Measurements from ENCODE around the gene ATG13.
A peak's percentile ranks its signal among the peaks of the same experiment; 100 is the strongest.

Gene ATG13

DNA sequence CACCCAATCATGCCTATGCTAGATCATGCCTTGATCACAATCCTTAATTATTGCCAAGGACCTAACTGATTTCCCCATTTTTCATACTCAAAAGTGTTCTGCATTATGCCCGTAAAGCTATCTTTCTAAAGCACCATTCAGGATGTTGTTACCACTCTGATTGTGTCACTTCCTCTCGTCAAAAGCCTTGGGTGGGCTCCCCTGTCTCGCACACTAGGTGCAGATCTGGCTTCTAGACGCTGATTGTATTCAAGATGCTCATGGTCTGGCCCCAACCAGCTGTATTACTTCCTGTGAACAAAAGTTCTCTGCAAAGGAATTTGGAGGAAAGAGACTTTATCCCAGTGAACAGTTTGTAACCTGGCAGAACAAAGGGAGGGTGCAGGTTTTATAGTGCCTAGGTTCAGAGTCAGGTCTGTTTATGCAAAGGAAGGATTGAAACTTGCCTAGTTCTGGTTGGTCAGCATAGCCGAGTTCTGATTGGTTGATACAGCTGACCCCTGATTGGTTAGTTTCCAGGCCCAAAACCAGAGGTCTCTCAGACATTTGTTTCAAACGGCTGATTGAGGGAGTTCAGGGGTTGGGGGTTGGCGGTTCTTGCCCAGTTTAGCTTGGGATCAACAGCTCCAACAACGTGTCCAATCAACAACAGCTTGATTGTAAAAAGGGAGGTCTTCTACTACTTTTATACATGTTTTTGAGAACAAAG, 25.4 kb downstream of the ATG13 start:
- DNase-seq (ENCODE audit: extremely low read depth, low read depth): no peak
- TF ChIP-seq CTCF (IDR thresholded peaks at IDR 0.05; ENCODE audit: low read depth, low read length, missing control alignments): no peak
- no peak overlapping the region for H3K4me3 ChIP-seq (replicated peaks; ENCODE audit: low read depth, low read length)

DNA sequence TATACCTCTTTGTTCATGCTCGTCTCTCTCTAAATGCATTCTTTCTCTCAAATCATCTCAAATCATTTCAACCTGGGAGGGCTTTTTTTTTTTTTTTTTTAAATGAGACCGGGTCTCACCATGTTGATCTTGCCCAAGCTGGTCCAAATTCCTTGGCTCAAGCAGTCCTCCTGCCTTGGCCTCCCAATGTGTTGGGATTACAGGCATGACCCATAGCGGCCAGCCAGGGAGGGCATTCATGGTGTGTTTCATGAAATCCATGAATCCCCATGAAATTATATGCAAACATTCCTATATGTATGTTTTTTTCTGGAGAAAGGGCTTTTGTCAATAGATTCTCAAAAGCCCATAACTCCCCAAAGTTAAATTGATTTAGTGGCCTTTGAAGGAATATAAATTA, 26.2 kb downstream of the ATG13 start:
- H3K4me3 ChIP-seq (replicated peaks; ENCODE audit: low read depth, low read length): no peak overlapping the region
- DNase-seq (ENCODE audit: extremely low read depth, low read depth): no peak
- TF ChIP-seq CTCF (IDR thresholded peaks at IDR 0.05; ENCODE audit: low read depth, low read length, missing control alignments): no peak

- no peak for TF ChIP-seq CTCF (IDR thresholded peaks at IDR 0.05; ENCODE audit: low read depth, low read length, missing control alignments)
- DNase-seq (ENCODE audit: extremely low read depth, low read depth): no peak
- H3K4me3 ChIP-seq (replicated peaks; ENCODE audit: low read depth, low read length): no peak overlapping the region
Measured at GRCh38 chr11:46643986-46644385, 26.6 kb downstream of the ATG13 start.

DNA sequence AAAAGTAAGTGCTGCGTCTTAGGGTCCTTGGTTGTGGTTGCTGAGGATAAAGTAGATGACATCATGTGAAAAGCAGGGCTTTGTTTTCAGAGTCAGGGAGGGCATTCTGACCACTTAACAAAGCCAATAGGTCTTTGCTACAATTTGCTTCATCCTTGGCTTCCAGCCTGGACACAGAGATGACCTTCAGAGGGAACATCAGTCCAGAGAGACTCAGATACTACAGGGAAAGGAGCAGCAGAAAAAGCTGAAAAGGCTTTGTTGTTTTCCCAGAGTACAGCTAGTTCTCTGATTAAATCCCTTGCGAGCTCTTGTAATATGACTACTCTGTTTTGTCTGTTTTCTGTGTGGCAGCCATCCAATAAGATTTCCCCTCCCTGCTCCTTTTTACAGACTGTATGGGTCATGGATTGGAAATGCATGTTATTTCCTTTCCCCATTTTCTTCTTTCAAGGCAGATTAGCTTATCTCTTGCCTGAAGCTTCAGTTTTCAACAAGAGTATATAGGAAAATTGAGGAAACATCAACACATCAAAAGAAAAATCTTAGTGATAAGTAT, 31.9 kb downstream of the ATG13 start:
- DNase-seq (ENCODE audit: extremely low read depth, low read depth): peak; percentile 77
- no peak overlapping the region for H3K4me3 ChIP-seq (replicated peaks; ENCODE audit: low read depth, low read length)
- TF ChIP-seq CTCF (IDR thresholded peaks at IDR 0.05; ENCODE audit: low read depth, low read length, missing control alignments): no peak

- no peak for DNase-seq (ENCODE audit: extremely low read depth, low read depth)
- no peak overlapping the region for H3K4me3 ChIP-seq (replicated peaks; ENCODE audit: low read depth, low read length)
- TF ChIP-seq CTCF (IDR thresholded peaks at IDR 0.05; ENCODE audit: low read depth, low read length, missing control alignments): no peak
Measured at GRCh38 chr11:46655631-46656030, 38.3 kb downstream of the ATG13 start.

DNA sequence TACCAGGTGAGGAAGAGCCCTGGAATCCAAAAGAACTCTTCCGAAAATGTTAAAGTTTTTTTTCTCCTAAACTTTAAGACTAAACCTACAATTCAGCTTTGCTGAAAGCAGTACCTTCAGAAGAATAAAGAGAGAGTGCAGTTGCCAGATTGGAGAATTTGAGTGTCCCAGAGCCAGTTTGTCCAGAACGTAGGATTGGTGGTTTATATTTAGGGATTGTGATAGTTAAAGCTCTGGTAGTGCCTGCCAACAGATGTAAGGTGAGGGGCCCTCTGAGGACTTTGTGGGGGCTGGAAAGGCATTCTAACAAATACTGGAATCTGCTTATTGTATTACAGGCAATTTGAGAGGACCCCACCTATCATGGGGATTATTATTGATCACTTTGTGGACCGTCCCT, 39.8 kb downstream of the ATG13 start:
- no peak for DNase-seq (ENCODE audit: extremely low read depth, low read depth)
- no peak for TF ChIP-seq CTCF (IDR thresholded peaks at IDR 0.05; ENCODE audit: low read depth, low read length, missing control alignments)
- no peak overlapping the region for H3K4me3 ChIP-seq (replicated peaks; ENCODE audit: low read depth, low read length)

Data from HFF-Myc (cell line).